HEK293 (cell line): ENCODE data around the gene NUF2.
"Not testable (repeated sequence)": the region's sequence is repeated elsewhere in the genome, so short reads cannot be mapped to it uniquely, and the experiment has no call there.

Experiments
- CTCF ChIA-PET: fragments of 350-600 bp; formaldehyde crosslinking; extraction: SDS; loops from one replicate; lab custom pipeline; 2021; ENCODE audit warnings: antibody characterized with exemption; lab: Yijun Ruan, JAX
- POLR2A ChIA-PET: fragments of 300-600 bp; formaldehyde crosslinking; extraction: SDS; loops from one replicate; lab custom pipeline; 2020; ENCODE audit warnings: antibody characterized with exemption, inconsistent platforms; lab: Yijun Ruan, JAX
- H3K27ac ChIP-seq: fragments of 200-500 bp; sonication (Bioruptor generic); 2 replicates; pipeline ENCODE4 v1.5.1; 2014; ENCODE audit warnings: low read depth, low read length, control low read depth, inconsistent platforms; ENCODE audit errors: extremely low read depth
- H3K36me3 ChIP-seq, 2 experiments: fragments of 200-500 bp in 1 of 2; sonication (Bioruptor generic) in 1 of 2; 1 replicate in 1 of 2; 2 replicates in 1 of 2; pipeline ENCODE4 v1.5.1; 2014 to 2017; ENCODE audit warnings: inconsistent platforms in 2 of 2, low read length in 2 of 2; ENCODE audit not compliant: control insufficient read depth in 2 of 2, insufficient read depth in 1 of 2
- H3K4me1 ChIP-seq: fragments of 200-500 bp; sonication (Bioruptor generic); 2 replicates; pipeline ENCODE4 v1.5.1; 2014; ENCODE audit warnings: mild to moderate bottlenecking, low read length, inconsistent platforms; ENCODE audit not compliant: control insufficient read depth, insufficient read depth
- H3K4me3 ChIP-seq: 2 replicates; pipeline ENCODE4 v1.5.1; 2011; ENCODE audit warnings: low read depth, mild to moderate bottlenecking, control low read depth, low read length, moderate library complexity
- H3K9me3 ChIP-seq: fragments of 200-500 bp; sonication (Bioruptor generic); 2 replicates; pipeline ENCODE4 v1.5.1; 2014; ENCODE audit warnings: low read depth, low read length, inconsistent platforms; ENCODE audit not compliant: control insufficient read depth, insufficient read depth
- HIC1 ChIP-seq: fragments of 450-650 bp; formaldehyde crosslinking; IDR thresholded peaks from 2 replicates; pipeline ENCODE4 v1.5.1; 2016; ENCODE audit warnings: missing biosample characterization, missing genetic modification characterization
- HOXD13 ChIP-seq: sonication (generic); formaldehyde crosslinking; IDR thresholded peaks from 2 replicates; pipeline ENCODE4 v1.8.0; 2022; ENCODE audit warnings: missing genetic modification reagents, borderline replicate concordance
- ZNF146 ChIP-seq: fragments of 450-650 bp; formaldehyde crosslinking; IDR thresholded peaks from 2 replicates; pipeline ENCODE4 v1.5.1; 2016; ENCODE audit warnings: missing biosample characterization, missing genetic modification characterization
- ZNF16 ChIP-seq: fragments of 450-650 bp; formaldehyde crosslinking; IDR thresholded peaks from 2 replicates; pipeline ENCODE4 v1.5.1; 2016; ENCODE audit warnings: low read depth, missing biosample characterization, missing genetic modification characterization
- ZNF248 ChIP-seq: fragments of 450-650 bp; formaldehyde crosslinking; IDR thresholded peaks from 2 replicates; pipeline ENCODE4 v1.5.1; 2017; ENCODE audit warnings: missing biosample characterization, missing genetic modification characterization
- ZNF302 ChIP-seq: fragments of 450-650 bp; formaldehyde crosslinking; IDR thresholded peaks from 2 replicates; pipeline ENCODE4 v1.5.1; 2016; ENCODE audit warnings: missing biosample characterization, missing genetic modification characterization, low read depth
- ZNF521 ChIP-seq: fragments of 450-650 bp; formaldehyde crosslinking; IDR thresholded peaks from 2 replicates; pipeline ENCODE4 v1.5.1; 2017; ENCODE audit warnings: missing biosample characterization, mild to moderate bottlenecking, missing genetic modification characterization
- ZNF530 ChIP-seq: fragments of 450-650 bp; formaldehyde crosslinking; IDR thresholded peaks from 2 replicates; pipeline ENCODE4 v1.5.1; 2016; ENCODE audit warnings: low read depth, missing biosample characterization, missing genetic modification characterization
- ZNF561 ChIP-seq: fragments of 450-650 bp; IDR thresholded peaks from 2 replicates; pipeline ENCODE4 v1.5.1; 2018; ENCODE audit warnings: missing biosample characterization, missing genetic modification characterization, borderline replicate concordance
- ZNF600 ChIP-seq: fragments of 450-650 bp; formaldehyde crosslinking; IDR thresholded peaks from 2 replicates; pipeline ENCODE4 v1.5.1; 2016; ENCODE audit warnings: missing biosample characterization, missing genetic modification characterization
- ZNF623 ChIP-seq: fragments of 450-650 bp; formaldehyde crosslinking; IDR thresholded peaks from 2 replicates; pipeline ENCODE4 v1.5.1; 2016; ENCODE audit warnings: missing biosample characterization, missing genetic modification characterization
- ZNF639 ChIP-seq: fragments of 450-650 bp; formaldehyde crosslinking; IDR thresholded peaks from 2 replicates; pipeline ENCODE4 v1.5.1; 2016; ENCODE audit warnings: missing biosample characterization, missing genetic modification characterization
- ZNF658 ChIP-seq: fragments of 450-650 bp; formaldehyde crosslinking; IDR thresholded peaks from 2 replicates; pipeline ENCODE4; 2016; ENCODE audit warnings: missing biosample characterization, missing genetic modification characterization
- ZNF664 ChIP-seq: fragments of 450-650 bp; formaldehyde crosslinking; IDR thresholded peaks from 2 replicates; pipeline ENCODE4 v1.5.1; 2016; ENCODE audit warnings: missing biosample characterization, missing genetic modification characterization
- ZNF76 ChIP-seq: fragments of 450-650 bp; formaldehyde crosslinking; IDR thresholded peaks from 2 replicates; pipeline ENCODE4; 2016; ENCODE audit warnings: low read depth, missing biosample characterization, missing genetic modification characterization, borderline replicate concordance
- ZNF776 ChIP-seq: fragments of 450-650 bp; formaldehyde crosslinking; IDR thresholded peaks from 2 replicates; pipeline ENCODE4 v1.5.0; 2017; ENCODE audit warnings: missing biosample characterization, missing genetic modification characterization, borderline replicate concordance
- TF ChIP-seq, protein P1 (sequence below): fragments of 450-650 bp; formaldehyde crosslinking; IDR thresholded peaks from 2 replicates; pipeline ENCODE4 v1.5.1; 2016; ENCODE audit warnings: missing biosample characterization, missing genetic modification characterization

Gene NUF2

GRCh38 chr1:163291461-163291860, 30.3 kb upstream of the NUF2 start:
- TF ChIP-seq ZNF521 (tag by site-specific recombination) (no peak), ZNF561 (tag by site-specific recombination) (no peak), HOXD13 (CRISPR knock-in tag) (no peak), ZNF658 (tag by site-specific recombination) (no peak), ZNF302 (no peak), ZNF248 (tag by site-specific recombination) (no peak), ZNF16 (tag by site-specific recombination) (no peak)
- no peaks in the 10 kb centered on the region for H3K4me1 ChIP-seq
- H3K27ac ChIP-seq: no peak overlapping the region
- H3K4me3 ChIP-seq: no peak overlapping the region
- ChIA-PET POLR2A (no interaction called here), CTCF (interaction anchor here (0.6 kb wide), 1 partner anchor 679 kb away, joined by 5 read pairs; no protein-coding TSS in a partner anchor)
- H3K9me3 ChIP-seq: no peaks in the 10 kb centered on the region
- H3K36me3 ChIP-seq: no peaks in the 10 kb centered on the region

- POLR2A ChIA-PET, H3K27ac ChIP-seq: not testable (repeated sequence)
- TF ChIP-seq, protein P1, sequence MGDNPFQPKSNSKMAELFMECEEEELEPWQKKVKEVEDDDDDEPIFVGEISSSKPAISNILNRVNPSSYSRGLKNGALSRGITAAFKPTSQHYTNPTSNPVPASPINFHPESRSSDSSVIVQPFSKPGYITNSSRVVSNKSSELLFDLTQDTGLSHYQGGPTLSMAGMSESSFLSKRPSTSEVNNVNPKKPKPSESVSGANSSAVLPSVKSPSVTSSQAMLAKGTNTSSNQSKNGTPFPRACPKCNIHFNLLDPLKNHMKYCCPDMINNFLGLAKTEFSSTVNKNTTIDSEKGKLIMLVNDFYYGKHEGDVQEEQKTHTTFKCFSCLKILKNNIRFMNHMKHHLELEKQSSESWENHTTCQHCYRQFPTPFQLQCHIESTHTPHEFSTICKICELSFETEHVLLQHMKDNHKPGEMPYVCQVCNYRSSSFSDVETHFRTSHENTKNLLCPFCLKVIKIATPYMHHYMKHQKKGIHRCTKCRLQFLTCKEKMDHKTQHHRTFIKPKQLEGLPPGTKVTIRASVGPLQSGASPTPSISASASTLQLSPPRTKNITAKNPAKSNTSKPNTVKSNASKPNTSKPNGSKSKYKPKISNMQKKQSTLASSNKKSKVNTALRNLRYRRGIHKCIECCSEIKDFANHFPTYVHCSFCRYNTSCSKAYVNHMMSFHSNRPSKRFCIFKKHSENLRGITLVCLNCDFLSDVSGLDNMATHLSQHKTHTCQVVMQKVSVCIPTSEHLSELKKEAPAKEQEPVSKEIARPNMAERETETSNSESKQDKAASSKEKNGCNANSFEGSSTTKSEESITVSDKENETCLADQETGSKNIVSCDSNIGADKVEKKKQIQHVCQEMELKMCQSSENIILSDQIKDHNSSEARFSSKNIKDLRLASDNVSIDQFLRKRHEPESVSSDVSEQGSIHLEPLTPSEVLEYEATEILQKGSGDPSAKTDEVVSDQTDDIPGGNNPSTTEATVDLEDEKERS: 0 out of 2 replicates have a peak, but pooled peaks have one; percentile 16
- peak; percentile 92 for TF ChIP-seq ZNF146 (tag by site-specific recombination)
These were observed 29.6 kb upstream of the NUF2 start for GRCh38 chr1:163292153-163292552.

DNA sequence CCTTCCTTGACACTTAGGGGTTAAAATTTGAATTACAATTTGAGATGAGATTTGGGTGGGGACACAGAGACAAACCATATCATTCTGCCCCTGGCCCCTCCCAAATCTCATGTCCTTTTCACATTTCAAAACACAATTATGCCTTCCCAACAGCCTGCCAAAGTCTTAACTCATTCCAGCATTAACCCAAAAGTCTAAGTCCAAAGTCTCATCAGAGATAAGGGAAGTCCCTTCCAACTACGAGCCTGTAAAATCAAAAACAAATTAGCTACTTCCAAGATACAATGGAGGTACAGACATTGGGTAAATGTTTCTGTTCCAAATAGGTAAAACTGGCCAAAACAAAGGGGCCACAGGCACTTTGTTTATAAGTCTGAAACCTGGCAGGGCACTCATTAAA, 28.3 kb upstream of the NUF2 start:
- POLR2A ChIA-PET, H3K9me3 ChIP-seq, H3K36me3 ChIP-seq, H3K4me3 ChIP-seq, H3K4me1 ChIP-seq, H3K27ac ChIP-seq: not testable (repeated sequence)
- CTCF ChIA-PET: interaction anchor here (1.0 kb wide), 1 partner anchor 22 kb away, joined by 3 read pairs; no protein-coding TSS in a partner anchor

More at GRCh38 chr1:163292153-163292552, 29.6 kb upstream of the NUF2 start:
- H3K4me3 ChIP-seq, CTCF ChIA-PET, H3K4me1 ChIP-seq, H3K36me3 ChIP-seq, H3K9me3 ChIP-seq: not testable (repeated sequence)

DNA sequence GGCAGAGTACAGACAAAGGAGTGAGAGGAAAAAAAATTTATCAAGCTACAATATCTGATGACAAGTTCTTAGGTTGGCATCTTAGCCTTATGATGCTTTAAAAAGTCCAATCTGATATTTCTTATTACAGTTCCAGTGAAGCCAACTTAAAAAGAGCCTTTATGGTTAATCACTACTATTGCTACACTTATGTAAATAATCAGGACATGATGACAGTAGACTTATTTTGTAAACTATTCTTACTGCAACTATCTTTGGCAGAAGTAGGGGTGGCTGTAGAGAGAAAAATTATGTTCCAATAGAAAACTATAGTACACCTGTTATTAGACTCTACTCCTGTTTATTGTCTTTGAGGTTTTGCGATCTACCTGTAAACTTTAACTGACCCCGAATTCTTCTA, 25.8 kb upstream of the NUF2 start:
- no peak for TF ChIP-seq ZNF530 (tag by site-specific recombination)
- no peak overlapping the region for H3K27ac ChIP-seq
- CTCF ChIA-PET: no interaction called here
- peaks cover 0 to 18% of the 10 kb centered on the region in 2 experiments; a peak in 1 of 3 replicates for H3K36me3 ChIP-seq
- POLR2A ChIA-PET: no interaction called here
- H3K4me1 ChIP-seq: no peaks in the 10 kb centered on the region
- H3K4me3 ChIP-seq: no peak overlapping the region
- no peaks in the 10 kb centered on the region for H3K9me3 ChIP-seq

GRCh38 chr1:163296504-163297263, 25.1 kb upstream of the NUF2 start:
- Histone ChIP-seq H3K4me3 (no peak overlapping the region), H3K27ac (no peak overlapping the region), H3K9me3 (no peaks in the 10 kb centered on the region), H3K36me3 (peaks cover 0 to 20% of the 10 kb centered on the region in 2 experiments; a peak in 1 of 3 replicates), H3K4me1 (no peaks in the 10 kb centered on the region)
- TF ChIP-seq ZNF639: no peak
- TF ChIP-seq ZNF623 (tag by site-specific recombination): no peak
- TF ChIP-seq ZNF664 (tag by site-specific recombination): no peak
- TF ChIP-seq ZNF776 (tag by site-specific recombination): no peak
- no peak for TF ChIP-seq ZNF76 (tag by site-specific recombination)
- TF ChIP-seq ZNF600 (tag by site-specific recombination): no peak
- no peak for TF ChIP-seq HIC1
- ChIA-PET POLR2A (no interaction called here), CTCF (no interaction called here)
